Measurements from ENCODE around the gene MROH8.

DNA sequence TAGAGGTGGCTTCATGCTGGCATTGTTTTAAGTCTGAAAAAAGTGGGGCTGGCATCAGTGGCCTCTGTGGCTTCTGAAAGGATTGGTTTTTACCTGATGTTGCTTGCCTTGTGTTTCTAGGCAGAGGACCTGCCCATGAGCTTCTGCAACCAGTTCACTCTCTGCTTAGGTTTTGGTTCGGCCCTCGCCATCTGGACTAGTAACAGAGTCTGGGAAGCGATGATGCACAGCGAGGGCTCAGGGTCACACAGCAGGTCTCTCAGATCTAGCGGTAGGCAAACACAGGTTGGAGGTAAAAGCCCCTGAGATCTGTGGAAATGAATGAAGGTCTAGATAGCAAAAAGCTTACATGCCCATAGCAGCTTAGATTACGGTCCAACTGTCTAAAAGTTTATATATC, 76.8 kb downstream of the MROH8 start:
- TF ChIP-seq, protein P1, sequence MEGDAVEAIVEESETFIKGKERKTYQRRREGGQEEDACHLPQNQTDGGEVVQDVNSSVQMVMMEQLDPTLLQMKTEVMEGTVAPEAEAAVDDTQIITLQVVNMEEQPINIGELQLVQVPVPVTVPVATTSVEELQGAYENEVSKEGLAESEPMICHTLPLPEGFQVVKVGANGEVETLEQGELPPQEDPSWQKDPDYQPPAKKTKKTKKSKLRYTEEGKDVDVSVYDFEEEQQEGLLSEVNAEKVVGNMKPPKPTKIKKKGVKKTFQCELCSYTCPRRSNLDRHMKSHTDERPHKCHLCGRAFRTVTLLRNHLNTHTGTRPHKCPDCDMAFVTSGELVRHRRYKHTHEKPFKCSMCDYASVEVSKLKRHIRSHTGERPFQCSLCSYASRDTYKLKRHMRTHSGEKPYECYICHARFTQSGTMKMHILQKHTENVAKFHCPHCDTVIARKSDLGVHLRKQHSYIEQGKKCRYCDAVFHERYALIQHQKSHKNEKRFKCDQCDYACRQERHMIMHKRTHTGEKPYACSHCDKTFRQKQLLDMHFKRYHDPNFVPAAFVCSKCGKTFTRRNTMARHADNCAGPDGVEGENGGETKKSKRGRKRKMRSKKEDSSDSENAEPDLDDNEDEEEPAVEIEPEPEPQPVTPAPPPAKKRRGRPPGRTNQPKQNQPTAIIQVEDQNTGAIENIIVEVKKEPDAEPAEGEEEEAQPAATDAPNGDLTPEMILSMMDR (IDR thresholded peaks at IDR 0.05), result no peak
- TF ChIP-seq POLR2AphosphoS5 (IDR thresholded peaks at IDR 0.05), result no peak
